Glutamatergic neuron (in vitro differentiated cells): Measurements from ENCODE around the gene SEMA3A. TPM values are rescaled to one million over a fixed set of nuclear protein-coding genes. Genes with fewer than 3 reads are reported as not detected.

Experiments used
- DNase-seq: peaks from one replicate; pipeline ENCODE4 v3.0.0; 2022
- H3K27ac Mint-ChIP-seq: one replicate; pipeline ENCODE4 v1.8.0; 2020; ENCODE audit warnings: mild to moderate bottlenecking, mixed read lengths, inconsistent platforms; ENCODE audit not compliant: unreplicated experiment
- H3K27me3 Mint-ChIP-seq: one replicate; pipeline ENCODE4 v1.8.0; 2020; ENCODE audit warnings: mild to moderate bottlenecking, moderate library complexity, mixed read lengths, inconsistent platforms; ENCODE audit not compliant: unreplicated experiment
- H3K36me3 Mint-ChIP-seq: one replicate; pipeline ENCODE4 v1.8.0; 2020; ENCODE audit warnings: mild to moderate bottlenecking, mixed read lengths, inconsistent platforms; ENCODE audit not compliant: unreplicated experiment
- H3K4me1 Mint-ChIP-seq: one replicate; pipeline ENCODE4 v1.8.0; 2020; ENCODE audit warnings: mild to moderate bottlenecking, low read depth, mixed read lengths, inconsistent platforms; ENCODE audit not compliant: unreplicated experiment
- H3K4me3 Mint-ChIP-seq: one replicate; pipeline ENCODE4 v1.8.0; 2020; ENCODE audit warnings: mild to moderate bottlenecking, mixed read lengths, inconsistent platforms; ENCODE audit not compliant: unreplicated experiment
- H3K9me3 Mint-ChIP-seq: one replicate; pipeline ENCODE4 v1.8.0; 2020; ENCODE audit warnings: mild to moderate bottlenecking, moderate library complexity, mixed read lengths, inconsistent platforms; ENCODE audit not compliant: unreplicated experiment
- CTCF ChIP-seq: fragments of 200-600 bp; sonication (generic); IDR thresholded peaks from one replicate; pipeline ENCODE4 v1.5.0; 2021; ENCODE audit not compliant: partially characterized antibody, unreplicated experiment
- total RNA-seq: library from RNA; stranded (reverse); fragmentation: NEBNext Ultra II Directional; extraction: Animal tissue kit (Norgen Biotek cat#: 25700); gene quantifications from one replicate; pipeline ENCODE4 v1.2.1, GENCODE V29; 2021; ENCODE audit not compliant: unreplicated experiment

SEMA3A gene
- total RNA-seq, 1 donor from 2014 or later: 16.3 TPM

GRCh38 chr7:84200859-84201258 lies 6.3 kb upstream of the SEMA3A start:
- H3K9me3 Mint-ChIP-seq: peaks cover 2% of the 10 kb centered on the region
- H3K4me1 Mint-ChIP-seq: peaks cover 13% of the 10 kb centered on the region
- DNase-seq: no peak
- no peaks in the 10 kb centered on the region for H3K27me3 Mint-ChIP-seq
- no peaks in the 10 kb centered on the region for H3K36me3 Mint-ChIP-seq
- no peak for TF ChIP-seq CTCF
- no peak overlapping the region for H3K27ac Mint-ChIP-seq
- H3K4me3 Mint-ChIP-seq: no peak overlapping the region

- no peak for TF ChIP-seq CTCF
- H3K27me3 Mint-ChIP-seq: peaks cover 2% of the 10 kb centered on the region
- no peaks in the 10 kb centered on the region for H3K36me3 Mint-ChIP-seq
- no peak overlapping the region for H3K4me3 Mint-ChIP-seq
- no peak for DNase-seq
- no peak overlapping the region for H3K27ac Mint-ChIP-seq
- H3K4me1 Mint-ChIP-seq: peaks cover 27% of the 10 kb centered on the region
- H3K9me3 Mint-ChIP-seq: peaks cover 8% of the 10 kb centered on the region
These were observed 4.6 kb upstream of the SEMA3A start for GRCh38 chr7:84199216-84199615.

DNA sequence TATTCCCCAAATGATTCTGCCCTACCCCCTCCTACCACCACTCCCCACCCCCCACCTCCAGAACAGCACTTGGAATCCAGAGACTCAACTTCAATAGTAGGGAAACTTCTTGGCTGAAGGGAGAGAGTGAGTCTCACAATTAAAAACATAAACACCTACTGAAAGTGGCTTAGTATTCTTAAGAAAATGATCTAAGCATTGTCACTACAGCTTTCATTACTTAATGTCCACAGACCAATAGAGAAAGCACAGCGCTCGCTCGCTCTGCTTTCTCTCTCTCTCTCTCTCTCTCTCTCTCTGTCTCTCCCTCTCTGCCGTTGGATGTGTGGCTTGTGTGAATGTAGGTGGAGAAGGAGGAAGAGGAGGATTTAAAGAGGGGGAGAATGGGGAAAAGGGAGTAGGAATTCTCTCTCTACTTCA lies 1.5 kb upstream of the SEMA3A start:
- H3K4me3 Mint-ChIP-seq: peak overlapping the region; percentile 95
- H3K27me3 Mint-ChIP-seq: peaks cover 2% of the 10 kb centered on the region
- DNase-seq: no peak
- H3K9me3 Mint-ChIP-seq: peaks cover 6% of the 10 kb centered on the region
- H3K36me3 Mint-ChIP-seq: no peaks in the 10 kb centered on the region
- peaks cover 29% of the 10 kb centered on the region for H3K4me1 Mint-ChIP-seq
- no peak overlapping the region for H3K27ac Mint-ChIP-seq
- TF ChIP-seq CTCF: no peak

DNA sequence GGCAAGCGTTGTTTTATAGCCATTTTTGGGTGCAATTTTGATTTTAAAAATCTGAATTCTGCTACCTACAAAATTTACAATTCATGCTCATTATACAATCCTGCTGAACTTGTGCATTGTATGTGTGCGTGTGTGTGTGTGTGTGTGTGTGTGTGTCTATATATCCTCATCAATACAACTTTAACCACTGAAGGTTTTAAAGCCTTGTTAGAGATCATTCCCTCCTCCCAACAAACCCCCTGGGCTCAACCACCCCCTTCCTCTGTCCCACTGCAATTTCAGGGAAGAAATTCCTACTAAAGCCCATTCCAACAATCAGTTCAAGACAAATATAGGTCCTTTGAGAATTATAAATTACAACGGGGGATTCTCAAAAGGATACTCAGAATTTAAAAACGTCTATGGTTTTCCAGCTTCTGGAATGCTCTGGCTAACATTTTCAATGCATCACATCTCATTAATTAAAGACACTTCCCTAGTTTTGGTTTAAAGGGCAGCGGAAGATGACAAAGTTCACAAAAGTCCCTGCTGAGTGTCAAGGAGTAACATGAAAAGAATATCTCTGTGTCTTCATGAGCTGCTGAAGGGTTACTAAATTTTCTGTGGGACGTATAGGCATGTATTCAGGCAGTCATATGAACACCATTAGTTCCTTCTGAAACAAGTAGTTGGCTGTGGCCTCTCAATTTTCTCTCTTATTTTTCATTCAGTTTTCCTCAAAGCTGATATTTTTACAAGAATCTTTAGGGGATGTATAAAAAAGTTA lies 889 bp upstream of the SEMA3A start:
- DNase-seq: no peak
- Mint-ChIP-seq H3K4me1 (peaks cover 24% of the 10 kb centered on the region), H3K27ac (peak overlapping the region; percentile 35), H3K27me3 (peaks cover 2% of the 10 kb centered on the region), H3K9me3 (peaks cover 6% of the 10 kb centered on the region), H3K4me3 (peak overlapping the region; percentile 95), H3K36me3 (no peaks in the 10 kb centered on the region)
- no peak for TF ChIP-seq CTCF

DNA sequence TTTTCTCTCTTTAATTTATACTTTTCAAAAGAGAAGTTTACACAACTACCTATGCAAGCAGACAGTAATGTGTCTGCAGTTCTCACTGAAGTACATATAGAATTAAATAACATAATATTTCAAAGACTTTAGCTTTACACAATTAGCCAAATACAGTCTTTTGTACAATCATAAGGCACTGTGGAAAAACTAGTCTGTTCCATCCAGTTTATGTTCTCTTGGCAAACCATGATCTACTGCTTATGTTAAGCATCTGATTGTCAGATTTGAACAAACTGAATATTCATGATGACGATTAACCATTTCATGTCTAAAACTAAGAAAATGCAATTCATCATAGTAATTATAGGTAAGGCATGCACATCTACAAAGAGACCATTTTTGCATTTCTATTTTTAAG lies 842 bp downstream of the SEMA3A start:
- Mint-ChIP-seq H3K4me1 (peaks cover 20% of the 10 kb centered on the region), H3K27ac (no peak overlapping the region), H3K36me3 (no peaks in the 10 kb centered on the region), H3K4me3 (peak overlapping the region; percentile 95), H3K27me3 (peaks cover 2% of the 10 kb centered on the region), H3K9me3 (peaks cover 6% of the 10 kb centered on the region)
- no peak for DNase-seq
- TF ChIP-seq CTCF: no peak
